GM19193 (cell line): ENCODE measurements around the gene BCL2.

ENCODE experiments used
- POLR2A ChIP-seq: IDR thresholded peaks from 4 replicates; pipeline ENCODE4 v1.6.1; 2011; ENCODE audit not compliant: insufficient read depth, insufficient read length; ENCODE audit errors: extremely low read depth

BCL2 gene

GRCh38 chr18:63203497-63203896, 116.1 kb downstream of the BCL2 start:
- TF ChIP-seq POLR2A, result no peak

DNA sequence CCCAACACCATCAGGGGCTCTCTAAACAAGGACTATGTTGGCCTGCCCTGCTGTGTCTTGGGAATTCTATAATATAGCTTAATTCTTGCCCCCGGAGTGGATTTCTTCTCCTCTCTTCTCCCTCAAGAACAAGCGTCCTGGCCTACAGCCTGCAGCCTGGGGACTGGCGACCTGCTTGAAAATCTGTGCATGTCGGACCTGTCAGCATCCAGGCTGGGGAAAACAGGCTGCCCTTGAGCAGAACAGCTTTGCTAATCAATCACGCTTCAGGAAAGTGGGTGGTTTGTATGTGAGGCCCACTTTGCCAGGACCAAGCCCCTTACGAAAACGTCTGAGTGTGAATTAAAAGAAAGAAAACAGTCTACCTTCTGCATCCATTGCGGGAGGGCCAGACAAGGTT, 116.7 kb downstream of the BCL2 start:
- TF ChIP-seq POLR2A, result no peak

- no peak for TF ChIP-seq POLR2A
These were observed 119.8 kb downstream of the BCL2 start for GRCh38 chr18:63199743-63200241.

DNA sequence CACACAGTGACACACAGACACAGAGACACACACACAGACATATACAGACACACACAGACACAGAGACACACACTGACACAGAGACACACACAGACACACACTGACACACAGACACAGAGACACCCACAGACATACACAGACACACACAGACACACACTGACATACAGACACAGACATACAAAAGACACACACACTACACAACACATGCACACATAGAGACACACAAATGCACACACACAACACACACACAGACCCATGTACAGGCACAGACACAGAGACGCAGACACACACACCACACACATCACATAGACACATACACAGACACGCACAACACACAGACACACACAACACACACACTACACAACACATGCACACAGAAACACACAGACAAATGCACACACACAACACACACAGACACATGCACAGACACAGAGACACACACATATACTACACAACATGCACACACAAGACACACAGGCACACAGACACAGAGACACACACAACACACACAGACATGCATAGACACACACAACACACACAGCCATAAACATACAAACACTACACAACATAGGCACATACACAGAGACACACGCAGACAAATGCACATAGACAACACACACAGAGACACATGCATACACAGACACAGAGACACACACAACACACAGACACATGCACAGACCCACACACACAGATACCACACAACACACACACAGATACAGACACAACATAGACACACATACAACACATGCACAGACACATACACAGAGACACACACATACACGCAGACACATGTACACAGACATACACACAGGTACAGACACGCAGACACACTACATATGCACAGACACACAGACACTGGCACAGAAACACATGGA, 120.5 kb downstream of the BCL2 start:
- TF ChIP-seq POLR2A, result no peak

GRCh38 chr18:63198098-63198760, 121.3 kb downstream of the BCL2 start:
- no peak for TF ChIP-seq POLR2A

GRCh38 chr18:63197246-63197869, 122.2 kb downstream of the BCL2 start:
- no peak for TF ChIP-seq POLR2A

DNA sequence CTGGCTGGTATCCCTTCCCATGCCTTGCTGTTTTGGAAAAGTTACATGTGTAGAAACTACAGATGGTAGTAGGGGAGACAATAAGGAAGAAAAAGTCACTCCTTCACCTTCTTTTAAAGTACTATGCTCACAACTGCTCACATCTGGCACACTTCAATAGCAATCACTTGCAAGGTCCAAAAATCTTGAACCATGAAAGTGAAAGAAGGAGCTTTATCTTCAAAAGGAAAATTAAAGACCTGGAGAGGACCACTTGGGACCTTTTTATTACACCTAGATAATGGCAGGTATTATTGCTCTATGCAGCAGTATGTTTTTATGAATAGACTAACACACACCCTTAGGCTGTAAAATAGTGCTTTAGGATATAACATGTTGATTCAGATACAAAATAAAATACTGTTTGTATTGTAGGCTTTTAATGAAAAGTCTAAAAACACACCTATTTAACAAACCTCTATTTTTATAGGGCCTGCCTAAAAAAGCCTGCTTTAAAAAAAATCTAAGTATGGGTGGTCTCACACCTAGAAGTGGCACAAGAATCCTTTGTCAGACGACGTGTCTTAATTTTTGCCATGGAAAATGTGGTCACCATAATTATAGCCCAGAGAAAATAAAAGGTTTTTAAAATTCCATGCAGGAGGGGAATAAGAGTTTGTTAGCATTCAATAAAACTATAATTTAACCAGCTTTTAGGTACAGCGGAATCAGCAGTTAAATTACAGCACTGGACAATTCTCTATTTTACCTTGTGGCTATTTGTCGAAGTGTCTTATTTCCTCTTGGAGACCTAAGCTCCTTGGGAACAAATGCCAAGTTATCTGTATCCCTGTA, 124.0 kb downstream of the BCL2 start:
- no peak for TF ChIP-seq POLR2A

- no peak for TF ChIP-seq POLR2A
These were observed 126.7 kb downstream of the BCL2 start for GRCh38 chr18:63192885-63193349.

- no peak for TF ChIP-seq POLR2A
These were observed 127.3 kb downstream of the BCL2 start for GRCh38 chr18:63192126-63192884.

DNA sequence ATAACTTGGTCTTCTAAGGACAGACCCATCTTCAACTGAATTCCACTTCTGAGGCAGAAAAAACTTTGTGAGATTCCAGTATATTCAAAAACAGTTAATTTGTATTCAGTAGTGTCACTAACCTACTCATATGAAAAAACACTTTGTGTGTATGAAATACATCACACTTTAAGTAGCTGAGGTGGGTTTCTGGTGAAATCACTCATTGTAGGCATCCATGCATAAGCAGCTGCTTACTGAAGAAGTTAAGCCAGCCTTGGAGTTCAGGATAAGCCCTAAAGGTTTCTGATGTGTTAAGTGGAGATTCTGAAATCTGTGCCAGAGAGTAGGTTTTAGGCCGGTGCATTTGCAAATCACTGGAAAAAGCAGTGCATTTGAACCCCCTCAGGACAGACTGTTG, 128.2 kb downstream of the BCL2 start:
- no peak for TF ChIP-seq POLR2A

DNA sequence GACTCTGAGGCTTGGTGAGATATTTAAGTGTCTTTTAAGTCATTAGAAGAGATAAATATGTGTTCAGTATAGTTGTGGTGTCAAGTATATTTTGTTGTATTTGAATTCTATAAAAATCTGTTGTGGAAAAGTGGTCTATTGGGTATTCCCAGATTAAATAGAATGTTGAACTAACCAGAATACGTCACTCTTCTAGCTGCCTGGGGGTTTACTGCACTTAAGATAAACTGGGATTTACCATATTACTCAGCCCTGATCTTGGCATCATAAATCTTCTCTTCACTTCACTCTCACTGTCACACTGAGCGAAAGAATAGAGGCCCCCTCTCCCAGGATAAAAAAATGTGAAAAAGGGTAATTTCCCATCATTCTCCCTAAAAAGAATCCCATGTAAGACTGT, 129.8 kb downstream of the BCL2 start:
- no peak for TF ChIP-seq POLR2A

DNA sequence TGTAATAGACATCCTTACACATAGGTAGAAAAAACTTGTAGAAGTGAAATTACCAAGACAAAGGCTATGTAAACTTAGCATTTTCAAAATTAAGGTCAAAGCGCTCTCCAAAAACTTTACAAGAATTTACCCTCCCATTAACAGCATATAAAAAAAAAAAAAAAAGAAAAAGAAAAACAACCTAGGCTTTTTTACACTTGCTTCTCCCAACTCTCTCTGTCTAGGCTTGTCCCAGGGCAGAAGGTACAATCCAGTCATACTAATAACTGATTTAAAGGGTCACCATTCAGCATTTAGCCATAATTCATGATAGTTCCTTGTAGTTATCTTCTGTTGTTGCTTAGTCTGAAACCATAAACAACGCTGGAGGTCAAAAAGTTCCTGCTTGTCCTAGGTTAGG, 130.5 kb downstream of the BCL2 start:
- no peak for TF ChIP-seq POLR2A

DNA sequence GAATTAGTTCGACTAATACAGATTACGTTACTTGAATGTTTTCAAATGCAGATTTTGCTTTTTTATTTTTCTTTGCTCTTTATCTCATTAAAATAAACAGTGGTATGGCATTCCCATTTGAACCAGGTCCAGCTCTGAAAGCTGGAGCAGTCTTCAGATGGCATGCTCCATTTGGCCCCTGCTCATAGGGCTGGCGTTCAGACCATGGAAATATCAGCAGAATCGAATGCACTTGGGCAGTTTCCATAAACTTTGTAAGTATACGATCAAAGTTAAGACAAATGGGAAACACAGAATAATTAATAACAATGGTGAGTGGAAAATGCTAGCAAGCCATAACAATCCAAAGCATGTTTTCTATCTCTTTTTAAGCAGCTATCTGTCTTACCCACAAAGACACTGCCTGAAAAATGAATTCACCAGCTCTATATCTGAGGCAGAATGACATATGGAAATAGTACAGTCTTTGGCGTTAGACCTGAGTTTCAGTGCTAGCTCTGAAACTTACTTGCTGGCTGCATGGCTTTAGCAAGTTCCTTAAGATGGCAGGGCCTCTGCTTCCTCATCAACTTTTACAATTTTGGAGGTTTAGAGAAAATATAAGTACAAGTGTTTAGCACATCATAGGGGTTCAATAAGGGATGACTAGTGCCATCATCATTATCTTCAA, 131.6 kb downstream of the BCL2 start:
- TF ChIP-seq POLR2A, result no peak
